DMS79 treated with DMSO at 0.1 percent for 48 hours (cell line): Measurements from ENCODE around the gene OR6T1.

Experiments used
- DNase-seq: peaks from one replicate; lab custom pipeline; 2025; lab: John Stamatoyannopoulos, UW

Gene OR6T1, protein sequence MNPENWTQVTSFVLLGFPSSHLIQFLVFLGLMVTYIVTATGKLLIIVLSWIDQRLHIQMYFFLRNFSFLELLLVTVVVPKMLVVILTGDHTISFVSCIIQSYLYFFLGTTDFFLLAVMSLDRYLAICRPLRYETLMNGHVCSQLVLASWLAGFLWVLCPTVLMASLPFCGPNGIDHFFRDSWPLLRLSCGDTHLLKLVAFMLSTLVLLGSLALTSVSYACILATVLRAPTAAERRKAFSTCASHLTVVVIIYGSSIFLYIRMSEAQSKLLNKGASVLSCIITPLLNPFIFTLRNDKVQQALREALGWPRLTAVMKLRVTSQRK

DNA sequence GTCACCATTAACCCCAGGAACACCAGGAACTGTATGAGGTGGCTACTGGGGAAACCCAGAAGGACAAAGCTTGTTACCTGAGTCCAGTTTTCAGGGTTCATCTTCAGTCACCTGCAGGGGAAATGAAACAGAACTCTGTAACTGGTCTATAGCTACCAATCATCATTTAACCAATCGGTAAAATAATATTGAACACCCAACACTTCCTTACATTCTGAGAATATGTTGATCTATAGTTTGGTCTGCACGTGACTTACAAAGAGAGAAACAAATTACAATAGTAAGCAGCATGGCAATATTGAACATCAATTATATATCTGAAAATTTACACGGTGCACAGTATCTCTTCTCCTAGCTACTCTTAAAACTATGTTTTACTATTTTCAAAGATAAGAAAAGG is at the start of gene OR6T1:
OR6T1 (minus strand) TSS at position 101 of the 400 bp plus-strand sequence; CDS start at position 101, 0 bp downstream.
- DNase-seq = no peak

DNA sequence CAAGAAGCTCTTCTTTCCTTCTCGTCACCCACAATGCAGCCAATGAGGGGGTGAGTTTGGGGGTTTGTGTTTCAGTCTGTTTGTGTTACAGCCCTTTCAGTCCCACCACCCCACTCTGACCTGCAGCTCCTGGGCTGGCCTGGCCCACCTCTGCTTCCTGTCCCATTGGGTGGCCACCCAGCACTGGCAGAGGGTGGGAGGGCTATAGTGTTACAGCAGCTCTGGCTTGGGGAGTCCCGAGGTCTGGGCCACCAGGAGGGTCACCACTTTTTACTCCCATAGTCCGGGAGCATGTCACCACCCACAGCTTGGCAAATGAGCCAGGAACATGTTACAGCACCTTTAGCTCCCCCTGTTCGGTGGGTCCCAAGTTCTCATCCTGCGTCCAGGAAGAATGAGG is 35.7 kb upstream of the OR6T1 start:
- DNase-seq = no peak

DNA sequence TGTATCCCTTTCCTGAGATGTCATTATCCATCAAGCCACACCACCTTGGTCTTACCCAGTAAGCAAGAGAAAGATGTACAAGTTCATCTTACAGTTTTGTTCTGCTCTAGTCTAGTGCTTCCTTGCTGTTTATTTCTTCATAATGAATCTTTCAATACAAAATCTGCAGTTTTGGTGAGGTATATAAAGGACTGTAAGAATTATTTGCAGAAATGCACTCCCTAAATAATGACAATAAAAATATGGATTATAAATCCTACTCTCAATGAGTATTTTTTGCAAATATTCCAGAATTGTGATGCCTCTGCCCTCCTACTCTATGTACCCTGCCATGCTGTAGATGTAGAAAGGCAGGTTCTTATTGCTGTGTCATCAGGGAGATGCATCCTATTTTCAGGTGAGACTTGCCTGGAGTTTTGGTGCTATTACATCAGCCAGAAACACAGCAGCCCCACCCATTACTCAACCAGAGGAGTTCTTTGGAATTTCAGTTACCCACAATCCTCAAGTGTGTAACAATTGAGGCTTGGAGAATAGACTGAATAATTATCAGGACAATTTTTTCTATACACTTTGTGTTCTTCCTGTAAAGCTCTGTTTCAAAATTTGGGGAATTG is 34.2 kb upstream of the OR6T1 start, which contains the start of gene OR10S1:
OR10S1 (minus strand) TSS at position 51 of the 617 bp plus-strand sequence. CDS start 117 bp downstream, outside the sequence.
- DNase-seq = no peak

GRCh38 chr11:123976770-123977560 is 33.3 kb upstream of the OR6T1 start:
- no peak for DNase-seq

GRCh38 chr11:123973816-123974215 is 30.2 kb upstream of the OR6T1 start:
- no peak for DNase-seq

DNA sequence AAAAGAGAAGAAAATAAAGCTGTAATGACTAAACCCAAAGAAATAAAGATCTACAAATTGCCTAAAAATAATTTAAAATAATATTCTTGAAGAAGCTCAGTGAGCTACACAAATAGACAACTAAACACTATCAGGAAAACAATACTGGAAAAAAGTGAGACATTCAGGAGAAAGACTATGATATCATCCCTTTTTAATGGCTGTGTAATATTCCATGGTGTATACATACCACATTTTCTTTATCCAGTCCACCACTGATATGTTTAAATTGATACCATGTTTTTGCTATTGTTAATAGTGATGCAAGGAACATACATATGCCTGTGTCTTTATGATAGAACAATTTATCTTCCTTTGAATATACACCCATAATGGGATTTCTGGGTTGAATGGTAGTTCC is 13.1 kb upstream of the OR6T1 start:
- DNase-seq = no peak

DNA sequence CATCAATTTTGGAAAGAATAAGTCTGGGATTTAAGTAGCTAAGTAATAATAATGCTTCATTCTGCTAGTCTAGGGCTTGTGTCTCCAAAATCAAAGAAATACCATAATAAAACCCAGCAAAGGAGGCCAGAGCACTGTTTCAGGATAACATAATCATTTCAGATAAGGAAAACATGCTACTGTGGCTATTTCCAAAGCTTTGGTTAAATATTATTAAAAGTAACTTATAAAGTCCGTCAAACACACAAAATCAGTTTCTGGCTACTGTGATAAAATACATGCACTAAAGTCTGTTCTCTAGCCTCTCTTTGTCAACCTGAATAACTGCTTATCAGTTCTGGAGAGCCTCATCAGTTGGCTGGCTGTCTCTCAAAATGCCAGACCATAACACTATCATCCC is 1.5 kb upstream of the OR6T1 start:
- DNase-seq = no peak

- no peak for DNase-seq
Observed at GRCh38 chr11:123942413-123942812, 1.2 kb downstream of the OR6T1 start.

GRCh38 chr11:123939317-123939716 is 4.3 kb downstream of the OR6T1 start, which contains the start of gene OR4D5:
OR4D5 (plus strand) TSS chr11:123939617; CDS start chr11:123939617, 0 bp downstream.
- no peak for DNase-seq

DNA sequence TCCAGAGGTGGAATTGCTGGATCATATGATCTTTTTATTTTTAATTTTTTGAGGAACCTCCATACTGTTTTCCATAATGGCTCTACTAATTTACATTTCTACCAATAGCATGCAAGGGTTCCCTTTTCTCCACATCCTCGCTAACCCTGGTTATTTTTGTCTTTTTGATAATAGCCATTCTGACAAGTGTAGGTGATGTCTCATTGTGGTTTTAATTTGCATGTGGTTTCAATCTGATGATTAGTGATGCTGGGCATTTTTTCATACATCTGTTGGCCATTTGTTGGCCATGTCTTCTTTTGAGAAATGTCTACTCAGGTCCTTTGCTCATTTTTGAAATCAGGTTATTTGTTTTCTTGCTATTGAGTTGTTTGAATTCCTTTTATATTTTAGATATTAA is 19.6 kb downstream of the OR6T1 start:
- DNase-seq = no peak

DNA sequence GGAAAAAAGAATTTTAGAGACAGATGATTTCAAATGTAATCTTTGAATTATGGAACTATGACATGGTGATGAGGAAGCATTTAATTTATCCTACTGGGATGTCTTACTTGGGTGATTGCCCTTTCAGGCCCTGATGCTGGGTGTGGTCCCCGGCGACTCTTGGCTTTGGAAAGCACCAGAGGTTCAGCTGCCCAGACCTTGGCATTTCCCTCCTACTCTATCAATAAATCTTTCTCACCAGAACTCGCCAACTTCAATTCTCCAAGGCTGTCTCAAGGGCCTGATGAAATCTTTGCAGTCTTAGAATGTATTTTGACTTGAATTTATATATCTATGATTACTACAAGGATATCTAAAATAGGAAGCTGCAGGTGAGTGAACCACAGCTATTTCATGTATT is 22.7 kb downstream of the OR6T1 start:
- no peak for DNase-seq

DNA sequence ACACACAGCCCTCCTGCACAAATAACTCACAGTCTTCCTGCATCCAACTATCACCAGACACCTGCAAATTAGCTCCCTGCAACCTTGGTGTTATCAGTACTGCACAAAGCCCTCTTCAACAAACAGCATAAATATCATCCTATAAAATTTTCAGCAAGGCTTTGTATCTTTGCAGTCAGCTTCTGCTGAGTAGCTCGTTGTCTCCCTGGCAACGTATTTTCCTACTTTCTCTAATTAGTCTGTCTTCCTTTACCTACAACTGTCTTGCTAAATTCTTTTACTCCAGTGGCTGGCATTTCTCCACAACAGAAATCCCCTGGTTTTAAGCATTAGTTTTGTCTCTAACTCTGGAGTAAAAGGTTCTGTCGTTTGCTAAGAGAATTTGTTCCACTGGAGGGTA is 37.8 kb downstream of the OR6T1 start:
- DNase-seq = no peak

- no peak for DNase-seq
Observed at GRCh38 chr11:123904932-123905331, 38.7 kb downstream of the OR6T1 start.

DNA sequence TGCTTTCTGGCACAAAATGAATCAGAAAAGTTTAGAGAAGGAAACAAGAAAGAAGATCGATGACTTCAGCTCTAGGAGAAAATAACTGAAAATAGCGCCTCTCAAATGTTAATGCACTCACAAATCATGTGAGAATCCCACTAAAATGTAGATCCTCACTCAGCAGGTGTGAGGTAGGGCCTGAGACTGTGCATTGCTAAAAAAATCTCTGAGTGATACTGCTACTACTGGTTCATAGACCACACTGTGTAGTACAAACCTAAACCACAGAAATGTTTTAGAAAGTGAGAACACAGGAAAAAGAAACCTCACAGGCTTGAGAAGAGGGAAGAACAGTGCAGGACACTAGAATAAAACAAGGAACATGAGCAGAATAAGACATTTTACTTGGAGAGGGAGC is 39.7 kb downstream of the OR6T1 start:
- DNase-seq = no peak

DNA sequence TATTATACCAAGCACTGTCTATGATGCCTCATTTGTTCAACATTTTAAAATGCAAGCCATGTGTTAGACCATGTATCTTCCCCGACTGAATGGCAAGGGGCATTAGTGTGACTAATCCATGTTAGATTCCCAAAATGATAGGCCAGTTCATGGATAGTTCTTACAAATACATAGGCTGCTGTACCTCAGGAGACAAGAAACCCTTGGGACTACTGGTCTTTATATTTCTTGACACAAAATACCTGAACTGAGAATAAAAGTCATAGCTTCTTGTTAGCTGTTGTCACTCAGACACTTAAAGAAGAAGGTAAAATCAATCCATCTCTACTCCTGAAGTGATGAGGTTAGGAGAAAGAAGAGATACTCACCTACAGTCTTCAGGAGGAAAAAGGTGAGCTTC is 41.8 kb downstream of the OR6T1 start, which contains the start of gene OR8D4:
OR8D4 (plus strand) TSS at position 301 of the 400 bp plus-strand sequence. CDS start 4,265 bp downstream, outside the sequence.
- DNase-seq = no peak

DNA sequence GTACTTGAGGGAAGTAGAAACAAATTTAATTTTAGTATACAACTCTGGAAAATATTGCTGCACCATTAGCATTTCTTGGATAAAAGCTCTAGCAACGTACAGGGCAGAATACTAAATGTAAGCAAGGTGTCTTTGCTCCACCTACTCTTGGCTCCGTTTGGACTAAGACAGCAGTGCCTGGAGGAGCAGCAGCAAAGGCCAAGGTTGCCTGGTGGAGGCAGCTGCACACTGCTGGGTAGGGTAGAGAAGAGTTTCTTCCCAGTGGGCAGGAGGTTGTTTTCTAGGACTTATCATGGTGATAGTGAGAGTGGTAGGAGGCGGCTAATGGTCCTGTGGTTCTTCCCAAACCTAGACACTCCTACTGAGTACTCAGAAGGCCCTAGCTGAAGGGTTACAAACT is 43.8 kb downstream of the OR6T1 start:
- DNase-seq = no peak
